GM18909 (cell line): Measurements from ENCODE around the gene G0S2.

Experiments used
- ATAC-seq: cut with Tn5 transposase; IDR thresholded peaks from one replicate; pipeline ENCODE4 v1.9.1; 2021; ENCODE audit warnings: mild to moderate bottlenecking; ENCODE audit not compliant: unreplicated experiment, poor library complexity

Gene G0S2

GRCh38 chr1:209674957-209675564 is at the start of gene G0S2:
Gene G0S2, plus strand, starts transcription at chr1:209675412. Its CDS starts 273 bp downstream, at chr1:209675685.
- no peak for ATAC-seq

- ATAC-seq = no peak
Measured at GRCh38 chr1:209625791-209626285, 49.4 kb upstream of the G0S2 start.

GRCh38 chr1:209626346-209627026 is 48.7 kb upstream of the G0S2 start:
- ATAC-seq = no peak

- ATAC-seq = peak; percentile 6
Measured at GRCh38 chr1:209627027-209627731, 48.0 kb upstream of the G0S2 start.

GRCh38 chr1:209627732-209628196 is 47.4 kb upstream of the G0S2 start:
- peak; percentile 80 for ATAC-seq

- ATAC-seq = no peak
Measured at GRCh38 chr1:209628618-209629299, 46.5 kb upstream of the G0S2 start.

GRCh38 chr1:209629621-209630382 is 45.4 kb upstream of the G0S2 start:
- ATAC-seq = no peak

- ATAC-seq = no peak
Measured at GRCh38 chr1:209630383-209631225, 44.6 kb upstream of the G0S2 start.

- no peak for ATAC-seq
Measured at GRCh38 chr1:209633335-209633997, 41.7 kb upstream of the G0S2 start.

- ATAC-seq = no peak
Measured at GRCh38 chr1:209634005-209634737, 41.0 kb upstream of the G0S2 start.

GRCh38 chr1:209635850-209636249 is 39.4 kb upstream of the G0S2 start:
- ATAC-seq = no peak

GRCh38 chr1:209641832-209642172 is 33.4 kb upstream of the G0S2 start:
- no peak for ATAC-seq

- ATAC-seq = no peak
Measured at GRCh38 chr1:209642816-209643215, 32.4 kb upstream of the G0S2 start.

- ATAC-seq = no peak
Measured at GRCh38 chr1:209643285-209644020, 31.8 kb upstream of the G0S2 start.

GRCh38 chr1:209645574-209646452 is 29.4 kb upstream of the G0S2 start:
- ATAC-seq = no peak

- no peak for ATAC-seq
Measured at GRCh38 chr1:209646558-209646957, 28.7 kb upstream of the G0S2 start.
